NCI-H1092 treated with DMSO at 0.1 percent for 48 hours (cell line): Measurements from ENCODE around the gene ZNF316.

Experiments
- DNase-seq: peaks from one replicate; lab custom pipeline; 2025; lab: John Stamatoyannopoulos, UW

The ZNF316 gene

GRCh38 chr7:6691609-6692106 lies 54.5 kb downstream of the ZNF316 start:
- DNase-seq: no peak

GRCh38 chr7:6700793-6701192 lies 63.7 kb downstream of the ZNF316 start:
- no peak for DNase-seq

- DNase-seq: no peak
Measured at GRCh38 chr7:6701860-6702259, 64.7 kb downstream of the ZNF316 start.
